ENCODE measurements around the gene SLC7A1. TPM values are rescaled to one million over a fixed set of nuclear protein-coding genes. Genes with fewer than 3 reads are reported as not detected.

The SLC7A1 gene
- total RNA-seq, 1 donor from 2014 or later = 42.4 TPM

DNA sequence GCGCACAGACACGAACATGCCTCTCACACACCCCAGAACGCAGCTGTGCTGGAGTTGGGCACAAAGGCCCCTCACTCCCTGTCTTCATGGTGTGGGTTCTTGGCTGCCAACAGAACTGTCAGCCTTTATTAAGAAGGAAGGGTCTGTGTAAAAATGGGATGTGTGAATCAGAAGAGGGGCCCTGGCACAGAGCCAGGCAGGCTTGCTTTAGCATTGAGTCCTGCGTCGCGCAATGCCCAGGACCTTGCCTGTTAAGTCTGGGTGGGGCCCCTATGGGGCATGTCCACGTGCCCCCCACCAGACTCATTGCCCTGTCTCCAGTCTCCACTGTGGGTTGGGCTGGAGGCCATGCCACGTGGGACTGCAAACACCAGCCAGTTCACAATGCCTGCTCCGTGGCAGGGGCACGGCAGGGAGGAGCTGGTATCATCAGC, 84.8 kb downstream of the SLC7A1 start:
- FAIRE-seq (no peak), DNase-seq (ENCODE audit: low read depth) (no peak)
- Histone ChIP-seq H3K27me3 (ENCODE audit: control insufficient read depth, insufficient read depth, low read length) (no peaks in the 10 kb centered on the region), H3K4me3 (ENCODE audit: low read depth, low read length) (no peak overlapping the region), H3K36me3 (ENCODE audit: control insufficient read depth, insufficient read depth, low read length) (peaks cover 24% of the 10 kb centered on the region)
- TF ChIP-seq, protein P1, sequence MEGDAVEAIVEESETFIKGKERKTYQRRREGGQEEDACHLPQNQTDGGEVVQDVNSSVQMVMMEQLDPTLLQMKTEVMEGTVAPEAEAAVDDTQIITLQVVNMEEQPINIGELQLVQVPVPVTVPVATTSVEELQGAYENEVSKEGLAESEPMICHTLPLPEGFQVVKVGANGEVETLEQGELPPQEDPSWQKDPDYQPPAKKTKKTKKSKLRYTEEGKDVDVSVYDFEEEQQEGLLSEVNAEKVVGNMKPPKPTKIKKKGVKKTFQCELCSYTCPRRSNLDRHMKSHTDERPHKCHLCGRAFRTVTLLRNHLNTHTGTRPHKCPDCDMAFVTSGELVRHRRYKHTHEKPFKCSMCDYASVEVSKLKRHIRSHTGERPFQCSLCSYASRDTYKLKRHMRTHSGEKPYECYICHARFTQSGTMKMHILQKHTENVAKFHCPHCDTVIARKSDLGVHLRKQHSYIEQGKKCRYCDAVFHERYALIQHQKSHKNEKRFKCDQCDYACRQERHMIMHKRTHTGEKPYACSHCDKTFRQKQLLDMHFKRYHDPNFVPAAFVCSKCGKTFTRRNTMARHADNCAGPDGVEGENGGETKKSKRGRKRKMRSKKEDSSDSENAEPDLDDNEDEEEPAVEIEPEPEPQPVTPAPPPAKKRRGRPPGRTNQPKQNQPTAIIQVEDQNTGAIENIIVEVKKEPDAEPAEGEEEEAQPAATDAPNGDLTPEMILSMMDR (IDR thresholded peaks at IDR 0.05; ENCODE audit: insufficient read depth, low read length, severe bottlenecking) = no peak

DNA sequence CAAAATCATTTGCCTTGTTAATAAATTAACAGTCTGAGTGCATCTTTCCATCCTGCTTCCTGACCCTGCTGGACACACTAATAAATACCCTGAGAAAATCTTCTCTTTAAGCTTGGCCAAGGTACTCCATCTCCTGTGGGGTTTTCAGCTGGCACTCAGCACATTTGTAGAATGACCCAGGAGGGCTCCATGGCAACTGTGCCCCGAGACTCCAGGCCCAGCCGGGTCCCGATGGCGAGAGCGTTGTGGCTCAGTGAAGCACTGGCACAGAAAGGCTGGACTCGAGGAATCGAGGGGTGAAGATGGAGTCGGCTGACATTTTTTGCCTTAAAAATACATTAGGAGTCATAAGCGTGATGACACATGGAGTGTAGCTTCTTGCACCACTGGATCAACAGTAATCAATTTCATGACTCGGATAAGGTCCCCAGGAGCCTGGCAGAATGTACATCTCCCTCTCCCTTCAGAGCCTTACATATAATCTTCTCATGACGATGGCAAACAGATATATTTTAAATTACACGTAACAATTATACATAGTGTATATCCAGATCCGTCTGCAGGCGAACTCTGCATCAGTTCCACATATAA, 85.4 kb downstream of the SLC7A1 start:
- Histone ChIP-seq H3K27me3 (ENCODE audit: control insufficient read depth, insufficient read depth, low read length) (no peaks in the 10 kb centered on the region), H3K36me3 (ENCODE audit: control insufficient read depth, insufficient read depth, low read length) (peaks cover 18% of the 10 kb centered on the region), H3K4me3 (ENCODE audit: low read depth, low read length) (no peak overlapping the region)
- TF ChIP-seq, protein P1 (IDR thresholded peaks at IDR 0.05; ENCODE audit: insufficient read depth, low read length, severe bottlenecking) = no peak
- no peak for DNase-seq (ENCODE audit: low read depth)
- no peak for FAIRE-seq

DNA sequence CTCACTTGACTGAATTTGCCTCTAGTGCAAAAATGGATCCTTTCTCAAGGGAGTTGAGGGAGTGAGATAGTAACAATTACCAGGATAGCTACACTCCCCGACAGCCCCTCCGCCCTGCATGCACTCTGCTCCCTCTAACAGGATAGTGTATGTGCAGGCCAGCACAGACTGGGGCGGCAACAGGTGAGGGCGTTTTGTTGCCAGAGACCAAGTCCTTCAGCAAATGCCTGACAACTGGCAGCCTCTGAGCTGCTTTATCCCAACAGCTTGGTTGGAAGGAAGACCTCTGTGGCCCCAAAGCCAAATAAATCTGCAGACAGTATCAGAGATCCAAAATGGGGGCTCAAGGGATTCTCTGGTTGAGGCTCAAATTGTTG, 86.6 kb downstream of the SLC7A1 start:
- FAIRE-seq = no peak
- TF ChIP-seq, protein P1 (IDR thresholded peaks at IDR 0.05; ENCODE audit: insufficient read depth, low read length, severe bottlenecking) = no peak
- H3K36me3 ChIP-seq (ENCODE audit: control insufficient read depth, insufficient read depth, low read length) = peaks cover 10% of the 10 kb centered on the region
- no peak overlapping the region for H3K4me3 ChIP-seq (ENCODE audit: low read depth, low read length)
- no peaks in the 10 kb centered on the region for H3K27me3 ChIP-seq (ENCODE audit: control insufficient read depth, insufficient read depth, low read length)
- no peak for DNase-seq (ENCODE audit: low read depth)

DNA sequence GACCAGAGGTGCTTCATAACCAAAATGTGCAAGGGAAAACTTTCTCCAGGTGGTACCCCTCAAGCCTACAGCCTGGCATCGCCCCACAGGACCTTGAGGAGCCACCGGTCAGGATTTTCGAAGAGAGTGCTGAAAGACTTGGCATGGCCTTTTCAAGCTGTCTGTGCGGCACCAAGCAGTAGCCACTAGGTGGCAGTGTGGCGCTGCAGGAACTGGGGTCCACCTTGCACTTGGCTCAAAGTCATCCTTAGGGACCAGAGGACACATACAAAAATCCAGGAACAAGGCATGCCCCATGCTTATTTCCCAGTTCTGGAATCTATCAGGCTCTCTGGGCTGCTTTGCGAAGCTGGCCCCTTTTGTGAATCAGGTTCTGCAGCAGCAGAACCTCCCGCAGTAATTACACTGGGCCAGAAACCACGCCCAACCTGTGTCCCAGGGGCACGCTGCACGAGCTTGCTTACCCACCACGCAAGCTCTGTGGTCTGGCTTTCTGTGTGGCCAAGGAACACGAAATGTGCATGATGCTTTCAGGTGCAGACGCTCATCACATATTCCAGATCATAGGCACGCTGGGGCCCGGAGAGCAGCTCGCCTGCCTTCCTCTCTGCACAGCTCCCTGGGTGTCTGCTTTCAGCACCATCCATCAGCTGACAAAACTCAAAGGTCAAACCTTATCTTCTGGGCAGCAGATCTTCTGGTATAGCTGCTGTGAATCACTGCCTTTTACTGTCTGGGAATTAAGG, 87.2 kb downstream of the SLC7A1 start:
- no peak for FAIRE-seq
- Histone ChIP-seq H3K27me3 (ENCODE audit: control insufficient read depth, insufficient read depth, low read length) (no peaks in the 10 kb centered on the region), H3K4me3 (ENCODE audit: low read depth, low read length) (no peak overlapping the region), H3K36me3 (ENCODE audit: control insufficient read depth, insufficient read depth, low read length) (peaks cover 5% of the 10 kb centered on the region)
- TF ChIP-seq, protein P1 (IDR thresholded peaks at IDR 0.05; ENCODE audit: insufficient read depth, low read length, severe bottlenecking) = peak; percentile 99
- peak; percentile 65 for DNase-seq (ENCODE audit: low read depth)

DNA sequence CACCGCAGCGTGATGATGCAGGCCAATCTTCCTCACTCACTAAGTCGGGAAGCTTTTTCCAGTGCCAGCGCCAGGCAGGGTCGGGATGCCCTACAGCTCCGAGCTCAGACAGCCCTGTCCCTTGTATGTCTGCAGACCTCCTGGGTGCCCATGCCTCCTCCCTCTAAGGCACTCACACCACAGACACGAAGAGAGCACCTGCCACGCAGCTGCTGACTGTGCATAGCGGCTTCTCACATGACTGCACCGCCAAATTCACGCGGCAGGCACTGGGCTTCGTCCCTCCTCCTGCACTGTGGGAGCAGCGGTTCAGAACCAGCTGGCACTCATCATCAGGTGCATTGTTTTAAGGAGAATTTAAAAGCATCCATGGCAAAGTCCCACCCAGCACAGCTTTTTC, 88.1 kb downstream of the SLC7A1 start:
- H3K36me3 ChIP-seq (ENCODE audit: control insufficient read depth, insufficient read depth, low read length) = peaks cover 2% of the 10 kb centered on the region
- no peak for FAIRE-seq
- no peak overlapping the region for H3K4me3 ChIP-seq (ENCODE audit: low read depth, low read length)
- no peak for DNase-seq (ENCODE audit: low read depth)
- H3K27me3 ChIP-seq (ENCODE audit: control insufficient read depth, insufficient read depth, low read length) = no peaks in the 10 kb centered on the region
- TF ChIP-seq, protein P1 (IDR thresholded peaks at IDR 0.05; ENCODE audit: insufficient read depth, low read length, severe bottlenecking) = no peak
